K562 (cell line): ENCODE results near the gene CLDN24. TPM values are rescaled to one million over a fixed set of nuclear protein-coding genes. Genes with fewer than 3 reads are reported as not detected.

ENCODE experiments used
- ATAC-seq: fragments of 200-7000 bp; cut with Tn5 transposase; 3 replicates; pipeline ENCODE4 v1.9.1; 2020; ENCODE audit warnings: moderate library complexity
- BruUV-seq: library from RNA; stranded (reverse); fragments of 400-500 nt; replicated peaks from 2 replicates; lab custom pipeline; 2021; lab: Mats Ljungman, UMichigan
- CTCF ChIA-PET: fragments of 300-600 bp; formaldehyde crosslinking; extraction: SDS; loops from one replicate; lab custom pipeline; 2021; ENCODE audit warnings: low intra/inter-chr PET ratio; lab: Yijun Ruan, JAX
- POLR2A ChIA-PET: fragments of 300-600, 350-650 bp; sonication (Branson Sonifier 250); formaldehyde crosslinking; extraction: SDS; loops from one replicate; lab custom pipeline; 2021; ENCODE audit warnings: antibody characterized with exemption, inconsistent platforms; lab: Yijun Ruan, JAX
- DNase-seq, 4 experiments: peaks; one replicate each; pipeline versions ENCODE4 v3.0.0 to v3.0.0-alpha.2; 2011 to 2018; ENCODE audit warnings: low spot score in 3 of 4, mixed read lengths in 3 of 4; ENCODE audit errors: extremely low read depth in 1 of 4
- FAIRE-seq: peaks from 2 replicates; lab custom pipeline; 2011; peaks lifted over from hg19 to GRCh38; lab: Jason Lieb, UNC
- H2AFZ ChIP-seq: 2 replicates; pipeline ENCODE4 v1.6.0; 2011; ENCODE audit warnings: low read depth, low read length, control low read depth, inconsistent platforms
- H3K27ac ChIP-seq: fragments of 200-600 bp; 3 replicates; pipeline ENCODE4 v1.8.0; 2011; ENCODE audit warnings: low read depth, mild to moderate bottlenecking, control low read depth, inconsistent platforms, low read length, moderate library complexity, mixed read lengths; ENCODE audit errors: extremely low read depth
- H3K27me3 ChIP-seq, 2 experiments: fragments of 300-600 bp in 1 of 2; 2 replicates in 1 of 2; 3 replicates in 1 of 2; pipeline versions ENCODE4 v1.6.0 to v1.8.0; 2011; ENCODE audit warnings: inconsistent platforms in 2 of 2, low read length in 2 of 2, mild to moderate bottlenecking in 1 of 2, mixed read lengths in 1 of 2, moderate library complexity in 1 of 2; ENCODE audit not compliant: control insufficient read depth in 2 of 2, insufficient read depth in 2 of 2
- H3K36me3 ChIP-seq: fragments of 300-600 bp; 3 replicates; pipeline ENCODE4 v1.8.0; 2011; ENCODE audit warnings: mild to moderate bottlenecking, low read length, inconsistent platforms; ENCODE audit not compliant: control insufficient read depth, insufficient read depth
- H3K4me1 ChIP-seq, 2 experiments: fragments of 200-600 bp in 1 of 2; replicated peaks in 1 of 2; 2 replicates in 1 of 2; 3 replicates in 1 of 2; pipeline versions ENCODE4 v1.5.1 to v1.8.0; 2011; ENCODE audit warnings: inconsistent platforms in 2 of 2, low read length in 2 of 2, mild to moderate bottlenecking in 1 of 2, mixed read lengths in 1 of 2, moderate library complexity in 1 of 2; ENCODE audit not compliant: control insufficient read depth in 2 of 2, insufficient read depth in 2 of 2
- H3K4me2 ChIP-seq: 2 replicates; pipeline ENCODE4 v1.6.1; 2011; ENCODE audit warnings: low read length, control low read depth, inconsistent platforms, mixed read lengths; ENCODE audit not compliant: insufficient read depth
- H3K4me3 ChIP-seq: fragments of 200-600 bp; sonication (generic), shearing (Covaris generic); 2 replicates; pipeline ENCODE4 v1.5.1; 2016; ENCODE audit warnings: control low read depth, inconsistent platforms
- H3K79me2 ChIP-seq: fragments of 200-600 bp; 3 replicates; pipeline ENCODE4 v1.8.0; 2011; ENCODE audit warnings: low read length, inconsistent platforms; ENCODE audit not compliant: control insufficient read depth, insufficient read depth
- H3K9ac ChIP-seq, 2 experiments: 2 replicates each; pipeline versions ENCODE4 v1.6.0 to v1.6.1; 2011; ENCODE audit warnings: low read depth in 2 of 2, low read length in 2 of 2, control low read depth in 1 of 2, inconsistent platforms in 1 of 2, mild to moderate bottlenecking in 1 of 2, mixed read lengths in 1 of 2; ENCODE audit not compliant: insufficient read depth in 1 of 2
- H3K9me1 ChIP-seq: one replicate; pipeline ENCODE4 v1.6.0; 2011; ENCODE audit warnings: inconsistent platforms, mild to moderate bottlenecking, low read length, moderate library complexity; ENCODE audit not compliant: control insufficient read depth, insufficient read depth
- H3K9me3 ChIP-seq: replicated peaks from 2 replicates; pipeline ENCODE4 v1.5.1; 2011; ENCODE audit warnings: low read depth, low read length, inconsistent platforms; ENCODE audit not compliant: control insufficient read depth, insufficient read depth
- H4K20me1 ChIP-seq: replicated peaks from 2 replicates; pipeline ENCODE4 v1.6.1; 2011; ENCODE audit warnings: low read length, inconsistent platforms, mixed read lengths; ENCODE audit not compliant: control insufficient read depth, insufficient read depth
- CHD1 ChIP-seq: fragments of 200-600 bp; sonication (generic); IDR thresholded peaks from one replicate; pipeline ENCODE4 v1.6.1; 2012; ENCODE audit warnings: mild to moderate bottlenecking, moderate library complexity, low read length, inconsistent platforms
- FOSL1 ChIP-seq: fragments of 200-800 bp; sonication (Bioruptor generic); conservative IDR thresholded peaks from 2 replicates; pipeline ENCODE4 v1.6.1; 2016; ENCODE audit warnings: missing genetic modification characterization, missing compliant biosample characterization
- HDAC3 ChIP-seq: fragments of 450-650 bp; IDR thresholded peaks from 2 replicates; pipeline ENCODE4 v1.6.1; 2018; ENCODE audit warnings: borderline replicate concordance, mild to moderate bottlenecking, moderate library complexity; ENCODE audit not compliant: partially characterized antibody
- HMG20B ChIP-seq: fragments of 250-450 bp; sonication (Bioruptor Pico); IDR thresholded peaks from 2 replicates; pipeline ENCODE4 v1.5.0; 2021; ENCODE audit warnings: mild to moderate bottlenecking
- KAT7 ChIP-seq: sonication (generic); formaldehyde crosslinking; IDR thresholded peaks from 2 replicates; pipeline ENCODE4 v1.8.0; 2022; ENCODE audit warnings: missing genetic modification reagents, mild to moderate bottlenecking, borderline replicate concordance
- KLF16 ChIP-seq: IDR thresholded peaks from 2 replicates; pipeline ENCODE4 v1.6.1; 2016; ENCODE audit warnings: antibody characterized with exemption
- MTA3 ChIP-seq: fragments of 450-650 bp; formaldehyde crosslinking; IDR thresholded peaks from 2 replicates; pipeline ENCODE4 v1.6.1; 2017; ENCODE audit warnings: mild to moderate bottlenecking, borderline replicate concordance
- NFE2 ChIP-seq: IDR thresholded peaks from 2 replicates; pipeline ENCODE4 v1.6.1; 2014; ENCODE audit warnings: antibody characterized with exemption, low read depth
- RBM22 ChIP-seq: fragments of 200-400 bp; formaldehyde crosslinking; IDR thresholded peaks from 2 replicates; pipeline ENCODE4 v1.6.1; 2018; ENCODE audit warnings: low read length, low read depth; ENCODE audit not compliant: poor library complexity, severe bottlenecking
- RHOXF2B ChIP-seq: fragments of 250-450 bp; sonication (Bioruptor Pico); conservative IDR thresholded peaks from 2 replicates; pipeline ENCODE4 v1.5.1; 2021
- U2AF1 ChIP-seq: fragments of 200-400 bp; formaldehyde crosslinking; optimal IDR thresholded peaks from 2 replicates; pipeline ENCODE3; 2017; ENCODE audit warnings: mild to moderate bottlenecking, low read depth, low read length, moderate library complexity
- ZC3H11A ChIP-seq: IDR thresholded peaks from 2 replicates; pipeline ENCODE4 v1.6.1; 2012; ENCODE audit warnings: low read depth, low read length, improper control_type of control experiment
- ZFPM2 ChIP-seq: fragments of 250-450 bp; sonication (Bioruptor Pico); IDR thresholded peaks from 2 replicates; pipeline ENCODE4 v1.5.1; 2022; ENCODE audit warnings: mild to moderate bottlenecking
- ZNF239 ChIP-seq: fragments of 250-450 bp; sonication (Bioruptor Pico); IDR thresholded peaks from 2 replicates; pipeline ENCODE4 v1.4.0; 2020; ENCODE audit warnings: mild to moderate bottlenecking
- ZNF263 ChIP-seq: sonication (generic); formaldehyde crosslinking; IDR thresholded peaks from 2 replicates; pipeline ENCODE4 v1.8.0; 2022; ENCODE audit warnings: mild to moderate bottlenecking, missing genetic modification reagents, borderline replicate concordance
- WGBS: fragments of 100-300 bp; shearing (Covaris generic); methylation state at CpG from one replicate; pipeline ENCODE4 v1.1.6; 2016; ENCODE audit warnings: low coverage, mixed read lengths; ENCODE audit not compliant: insufficient coverage; ENCODE audit errors: missing lambda C conversion rate; 5-methylcytosine and 5-hydroxymethylcytosine counted together
- in situ Hi-C: fragments of 300-500 bp; cut with MboI; formaldehyde crosslinking; loops from 4 replicates; pipeline ENCODE4 v1.15.0; 2018; ENCODE audit warnings: inconsistent platforms, mixed read lengths
- intact Hi-C: fragments of 100-400 bp; cut with micrococcal nuclease; formaldehyde crosslinking; loops from 2 replicates; pipeline ENCODE4 v1.14.2; 2022
- polyA plus RNA-seq, 8 experiments: library from polyadenylated mRNA; depleted of rRNA in 4 of 8; stranded (reverse) in 5 of 8; unstranded in 3 of 8; fragments of >200 nt; fragmentation: Nextera tagmentation in 2 of 8; fragmentation: Illumina TruSeq in 1 of 8; extraction: Ambion mirVana in 2 of 8; extraction: Trizol in 1 of 8; gene quantifications; 2 replicates each; pipeline versions ENCODE4 v1.2.1 to v1.2.3, GENCODE V29; 2011 to 2014; ENCODE audit warnings: inconsistent platforms in 1 of 8, missing spikeins in 1 of 8
- total RNA-seq, 7 experiments: library from RNA; depleted of rRNA in 6 of 7; stranded (reverse); fragments of >200 nt in 6 of 7; fragmentation: Illumina TruSeq in 2 of 7; extraction: Trizol in 2 of 7; gene quantifications; 2 replicates each; pipeline versions ENCODE4 v1.2.1 to v1.2.3, GENCODE V29; 2011 to 2021; ENCODE audit warnings: low replicate concordance in 1 of 7
- TF ChIP-seq, protein P1 (sequence below): fragments of 450-650 bp; formaldehyde crosslinking; IDR thresholded peaks from 2 replicates; pipeline ENCODE4 v1.4.0; 2020; ENCODE audit warnings: mild to moderate bottlenecking, moderate library complexity
- TF ChIP-seq, protein P2 (sequence below): fragments of 250-450 bp; sonication (Bioruptor Pico); IDR thresholded peaks from 2 replicates; pipeline ENCODE4 v1.8.0; 2022; ENCODE audit warnings: inconsistent platforms
- TF ChIP-seq, protein P3 (sequence below): fragments of 450-650 bp; IDR thresholded peaks from 2 replicates; pipeline ENCODE4 v1.6.1; 2018; ENCODE audit warnings: mild to moderate bottlenecking, low read depth; ENCODE audit not compliant: partially characterized antibody

CLDN24 gene
- total and polyA plus RNA-seq, 9 of the 15 experiments (the other 6 are each of a cell fraction or from before 2014, with no cell fraction given): not detected

DNA sequence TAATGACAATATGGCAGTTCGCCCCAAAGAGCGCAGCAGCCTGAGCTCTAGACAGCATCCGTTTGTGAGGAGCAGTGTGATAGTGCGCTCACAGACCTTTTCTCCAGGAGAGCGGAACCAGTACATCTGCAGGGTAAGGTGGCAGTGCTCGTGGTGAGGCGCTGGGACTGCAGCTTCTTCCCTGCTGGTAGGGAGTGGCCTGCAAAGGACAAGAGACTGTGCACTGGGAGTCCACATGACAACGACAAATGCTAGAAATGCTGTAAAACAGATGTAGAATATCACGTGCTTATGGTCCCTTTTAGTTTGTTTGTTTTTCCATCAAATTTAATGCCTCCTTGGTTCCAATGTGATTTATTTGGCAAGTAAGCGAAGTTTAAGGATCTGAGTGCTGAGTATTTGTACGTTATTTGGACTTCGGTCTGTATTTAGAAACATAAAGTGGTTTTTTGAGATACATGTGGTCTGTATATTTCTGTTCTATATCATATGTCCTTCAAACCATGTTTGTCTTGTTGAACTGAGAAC, 37.9 kb downstream of the CLDN24 start:
- ChIA-PET CTCF (no interaction called here), POLR2A (no interaction called here)
- H4K20me1 ChIP-seq: no peaks in the 10 kb centered on the region
- H2AFZ ChIP-seq: no peak overlapping the region
- no peak overlapping the region for H3K4me2 ChIP-seq
- no peaks in the 10 kb centered on the region for H3K4me1 ChIP-seq
- 81% methylated on average over 12 of the region's 12 CpGs for WGBS
- H3K9me1 ChIP-seq: no peaks in the 10 kb centered on the region
- H3K27ac ChIP-seq: no peak overlapping the region
- H3K27me3 ChIP-seq: no peaks in the 10 kb centered on the region
- intact Hi-C loops: no loop called here
- H3K36me3 ChIP-seq: peaks cover 53% of the 10 kb centered on the region
- TF ChIP-seq KAT7: no peak
- TF ChIP-seq, protein P1, sequence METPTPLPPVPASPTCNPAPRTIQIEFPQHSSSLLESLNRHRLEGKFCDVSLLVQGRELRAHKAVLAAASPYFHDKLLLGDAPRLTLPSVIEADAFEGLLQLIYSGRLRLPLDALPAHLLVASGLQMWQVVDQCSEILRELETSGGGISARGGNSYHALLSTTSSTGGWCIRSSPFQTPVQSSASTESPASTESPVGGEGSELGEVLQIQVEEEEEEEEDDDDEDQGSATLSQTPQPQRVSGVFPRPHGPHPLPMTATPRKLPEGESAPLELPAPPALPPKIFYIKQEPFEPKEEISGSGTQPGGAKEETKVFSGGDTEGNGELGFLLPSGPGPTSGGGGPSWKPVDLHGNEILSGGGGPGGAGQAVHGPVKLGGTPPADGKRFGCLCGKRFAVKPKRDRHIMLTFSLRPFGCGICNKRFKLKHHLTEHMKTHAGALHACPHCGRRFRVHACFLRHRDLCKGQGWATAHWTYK (CRISPR knock-in tag): no peak
- TF ChIP-seq HDAC3: no peak
- no peak for TF ChIP-seq ZNF239 (CRISPR knock-in tag)
- TF ChIP-seq ZNF263 (CRISPR knock-in tag): no peak
- TF ChIP-seq ZC3H11A: no peak
- TF ChIP-seq MTA3: no peak
- TF ChIP-seq NFE2: no peak
- TF ChIP-seq KLF16: no peak
- TF ChIP-seq, protein P2, sequence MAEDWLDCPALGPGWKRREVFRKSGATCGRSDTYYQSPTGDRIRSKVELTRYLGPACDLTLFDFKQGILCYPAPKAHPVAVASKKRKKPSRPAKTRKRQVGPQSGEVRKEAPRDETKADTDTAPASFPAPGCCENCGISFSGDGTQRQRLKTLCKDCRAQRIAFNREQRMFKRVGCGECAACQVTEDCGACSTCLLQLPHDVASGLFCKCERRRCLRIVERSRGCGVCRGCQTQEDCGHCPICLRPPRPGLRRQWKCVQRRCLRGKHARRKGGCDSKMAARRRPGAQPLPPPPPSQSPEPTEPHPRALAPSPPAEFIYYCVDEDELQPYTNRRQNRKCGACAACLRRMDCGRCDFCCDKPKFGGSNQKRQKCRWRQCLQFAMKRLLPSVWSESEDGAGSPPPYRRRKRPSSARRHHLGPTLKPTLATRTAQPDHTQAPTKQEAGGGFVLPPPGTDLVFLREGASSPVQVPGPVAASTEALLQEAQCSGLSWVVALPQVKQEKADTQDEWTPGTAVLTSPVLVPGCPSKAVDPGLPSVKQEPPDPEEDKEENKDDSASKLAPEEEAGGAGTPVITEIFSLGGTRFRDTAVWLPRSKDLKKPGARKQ: no peak
- no peak for TF ChIP-seq RBM22
- TF ChIP-seq, protein P3, sequence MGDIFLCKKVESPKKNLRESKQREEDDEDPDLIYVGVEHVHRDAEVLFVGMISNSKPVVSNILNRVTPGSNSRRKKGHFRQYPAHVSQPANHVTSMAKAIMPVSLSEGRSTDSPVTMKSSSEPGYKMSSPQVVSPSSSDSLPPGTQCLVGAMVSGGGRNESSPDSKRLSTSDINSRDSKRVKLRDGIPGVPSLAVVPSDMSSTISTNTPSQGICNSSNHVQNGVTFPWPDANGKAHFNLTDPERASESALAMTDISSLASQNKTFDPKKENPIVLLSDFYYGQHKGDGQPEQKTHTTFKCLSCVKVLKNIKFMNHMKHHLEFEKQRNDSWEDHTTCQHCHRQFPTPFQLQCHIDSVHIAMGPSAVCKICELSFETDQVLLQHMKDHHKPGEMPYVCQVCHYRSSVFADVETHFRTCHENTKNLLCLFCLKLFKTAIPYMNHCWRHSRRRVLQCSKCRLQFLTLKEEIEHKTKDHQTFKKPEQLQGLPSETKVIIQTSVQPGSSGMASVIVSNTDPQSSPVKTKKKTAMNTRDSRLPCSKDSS: no peak
- TF ChIP-seq HMG20B (CRISPR knock-in tag): no peak
- no peak for TF ChIP-seq RHOXF2B (CRISPR knock-in tag)
- TF ChIP-seq U2AF1: no peak
- no peak for TF ChIP-seq CHD1
- TF ChIP-seq ZFPM2 (CRISPR knock-in tag): no peak
- no peak for TF ChIP-seq FOSL1
- in situ Hi-C loops: no loop called here
- no peaks in the 10 kb centered on the region for H3K9me3 ChIP-seq
- H3K79me2 ChIP-seq: no peaks in the 10 kb centered on the region
- no peak for ATAC-seq
- no TSS peak for BruUV-seq
- no peak for DNase-seq
- H3K9ac ChIP-seq: no peak overlapping the region
- FAIRE-seq: peak; percentile 52
- no peak overlapping the region for H3K4me3 ChIP-seq
